ENCODE data around the gene MTG2. TPM values are rescaled to one million over a fixed set of nuclear protein-coding genes. Genes with fewer than 3 reads are reported as not detected.
A peak's percentile ranks its signal among the peaks of the same experiment; 100 is the strongest.

Gene MTG2
- total and polyA plus RNA-seq, 11 donors, result 20.7 to 40.7 (median 27.9) TPM

GRCh38 chr20:62134735-62135231 lies 48.0 kb upstream of the MTG2 start:
- peaks cover 0 to 100% (median 91%) of the 10 kb centered on the region in 9 donors for H3K36me3 ChIP-seq
- peaks cover 3 to 58% (median 40%) of the 10 kb centered on the region in 12 donors for H3K4me1 ChIP-seq
- no peaks in the 10 kb centered on the region for H3K27me3 ChIP-seq
- intact Hi-C loops (cut with DNase I), result loop anchor here in 9 of 10 donors (5.0 kb wide), 5 partner anchors 72 to 122 kb away; no protein-coding TSS in a partner anchor
- DNase-seq (no peak), ATAC-seq (peak in 2 of 4 donors; percentile 2 to 17)
- H3K27ac ChIP-seq, result peak overlapping the region in 8 of 12 donors; percentile 13 to 90 (median 55)
- no peaks in the 10 kb centered on the region for H3K9me3 ChIP-seq
- H3K4me3 ChIP-seq, result no peak overlapping the region
- WGBS, 4 donors, result 49 to 64% (median 57%) methylated on average over 11 of the region's 11 CpGs
- no peak for TF ChIP-seq CTCF (IDR thresholded peaks at IDR 0.05)
- TF ChIP-seq POLR2A (IDR thresholded peaks at IDR 0.05), result no peak

DNA sequence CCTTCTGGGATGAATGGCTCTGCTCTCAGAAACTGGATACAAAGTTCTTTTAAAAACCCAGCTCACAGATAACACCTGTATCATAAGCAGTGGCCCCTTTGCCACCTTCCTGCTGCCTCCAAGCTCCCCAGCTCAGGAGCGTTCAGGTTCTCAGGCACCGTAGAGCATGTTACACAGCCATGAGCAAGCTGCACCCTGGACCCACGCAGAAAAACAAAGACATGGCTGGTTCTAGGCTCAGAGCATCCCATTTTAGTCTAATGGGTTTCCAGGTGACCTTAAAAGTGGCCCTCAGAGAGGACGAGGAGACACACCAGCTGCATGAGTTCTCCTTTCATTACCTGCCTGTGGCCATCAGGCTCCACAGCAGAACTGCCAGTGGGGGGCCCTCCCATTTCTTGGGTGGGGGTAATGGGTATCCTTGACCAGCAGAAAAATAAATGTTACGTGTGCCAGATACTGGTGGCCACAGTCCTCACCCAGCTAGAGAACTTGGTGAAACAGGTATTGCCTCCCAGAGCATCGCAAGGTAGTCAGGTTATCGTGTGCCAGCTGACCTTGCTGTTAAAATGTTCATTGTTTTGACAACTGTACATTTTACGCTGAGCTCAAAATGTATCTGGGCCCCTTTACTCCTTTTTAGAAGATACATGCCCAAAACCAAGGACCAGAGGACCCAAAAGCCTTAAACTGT lies 47.1 kb upstream of the MTG2 start:
- H3K27me3 ChIP-seq, result no peaks in the 10 kb centered on the region
- H3K27ac ChIP-seq, result peak overlapping the region in 1 of 12 donors; percentile 90
- H3K9me3 ChIP-seq, result no peaks in the 10 kb centered on the region
- TF ChIP-seq CTCF (IDR thresholded peaks at IDR 0.05) (no peak), POLR2A (IDR thresholded peaks at IDR 0.05) (no peak)
- intact Hi-C loops (cut with DNase I), result loop anchor here in 9 of 10 donors (2.0 to 5.0 kb wide), 5 partner anchors 73 to 125 kb away; no protein-coding TSS in a partner anchor
- 90 to 94% (median 92%) methylated on average over 8 of the region's 8 CpGs for WGBS, 4 donors
- ATAC-seq (no peak), DNase-seq (no peak)
- H3K36me3 ChIP-seq, result peaks cover 0 to 100% (median 91%) of the 10 kb centered on the region in 9 donors
- H3K4me3 ChIP-seq, result no peak overlapping the region
- H3K4me1 ChIP-seq, result peaks cover 3 to 56% (median 38%) of the 10 kb centered on the region in 12 donors

- Histone ChIP-seq H3K27me3 (no peaks in the 10 kb centered on the region), H3K4me3 (no peak overlapping the region), H3K36me3 (peaks cover 0 to 96% (median 86%) of the 10 kb centered on the region in 9 donors), H3K4me1 (peaks cover 7 to 59% (median 44%) of the 10 kb centered on the region in 12 donors), H3K27ac (no peak overlapping the region), H3K9me3 (no peaks in the 10 kb centered on the region)
- WGBS, 4 donors, result 46 to 57% (median 50%) methylated on average over 8 of the region's 8 CpGs
- peak in 3 of 5 donors; percentile 57 to 71 (median 61) for DNase-seq
- TF ChIP-seq CTCF (IDR thresholded peaks at IDR 0.05), result peak; percentile 64 to 90 (median 78)
- TF ChIP-seq POLR2A (IDR thresholded peaks at IDR 0.05), result no peak
- intact Hi-C loops (cut with DNase I), result loop anchor here in 9 of 10 donors (2.0 to 5.0 kb wide), 5 partner anchors 74 to 126 kb away; no protein-coding TSS in a partner anchor
- peak in 3 of 4 donors; percentile 20 to 45 (median 37) for ATAC-seq
These were observed 46.3 kb upstream of the MTG2 start for GRCh38 chr20:62136283-62137091.

- intact Hi-C loops (cut with DNase I), result loop anchor here in 9 of 10 donors (2.0 to 5.0 kb wide), 5 partner anchors 75 to 126 kb away; no protein-coding TSS in a partner anchor
- Histone ChIP-seq H3K27ac (no peak overlapping the region), H3K4me1 (peaks cover 9 to 59% (median 44%) of the 10 kb centered on the region in 12 donors), H3K36me3 (peaks cover 0 to 91% (median 80%) of the 10 kb centered on the region in 9 donors), H3K9me3 (no peaks in the 10 kb centered on the region), H3K4me3 (no peak overlapping the region), H3K27me3 (no peaks in the 10 kb centered on the region)
- no peak for ATAC-seq
- no peak for DNase-seq
- 64 to 74% (median 69%) methylated on average over 6 of the region's 6 CpGs for WGBS, 4 donors
- TF ChIP-seq POLR2A (IDR thresholded peaks at IDR 0.05) (no peak), CTCF (IDR thresholded peaks at IDR 0.05) (peak in 4 of 12 donors; percentile 3 to 42 (median 22))
These were observed 45.8 kb upstream of the MTG2 start for GRCh38 chr20:62137092-62137384.
